Adrenal gland (tissue), 12 donors: Measurements from ENCODE around the gene CAB39. TPM values are rescaled to one million over a fixed set of nuclear protein-coding genes. Genes with fewer than 3 reads are reported as not detected.

Experiments
- DNase-seq, 7 donors: peaks; one replicate each; pipeline ENCODE4 v3.0.0-alpha.2; 2019 to 2020
- H3K27ac ChIP-seq, 5 donors: fragments of 200-600 bp; sonication (generic) in 4 of 5; 1 replicate in 3 of 5; 2 replicates in 2 of 5; pipeline versions ENCODE4 v1.5.1 to v1.8.0; 2016 to 2020; ENCODE audit warnings: mild to moderate bottlenecking in 1 of 5
- H3K27me3 ChIP-seq: fragments of 200-600 bp; 2 replicates; pipeline ENCODE4 v1.8.0; 2021
- H3K36me3 ChIP-seq, 2 donors: fragments of 200-600 bp; replicated peaks in 1 of 2; 1 replicate in 1 of 2; 2 replicates in 1 of 2; pipeline versions ENCODE4 v1.5.1 to v1.8.0; 2018 to 2022
- H3K4me1 ChIP-seq, 2 donors: fragments of 200-600 bp; replicated peaks in 1 of 2; 1 replicate in 1 of 2; 2 replicates in 1 of 2; pipeline versions ENCODE4 v1.5.1 to v1.8.0; 2018 to 2021
- H3K4me3 ChIP-seq, 4 donors: fragments of 200-600 bp; sonication (generic) in 3 of 4; one replicate each; pipeline ENCODE4 v1.5.1; 2016 to 2018
- H3K9me3 ChIP-seq, 3 donors: fragments of 200-600 bp; sonication (generic) in 1 of 3; replicated peaks in 1 of 3; 1 replicate in 2 of 3; 2 replicates in 1 of 3; pipeline versions ENCODE4 v1.5.1 to v1.8.0; 2016 to 2021
- CTCF ChIP-seq, 6 experiments: fragments of 450-650 bp in 4 of 6; fragments of 200-600 bp in 2 of 6; sonication (generic) in 1 of 6; IDR thresholded peaks; 1 replicate in 5 of 6; 2 replicates in 1 of 6; pipeline versions ENCODE4 v1.5.1 to v1.8.0; 2016 to 2021; ENCODE audit warnings: antibody characterized with exemption in 6 of 6, mild to moderate bottlenecking in 2 of 6, moderate library complexity in 1 of 6
- POLR2A ChIP-seq, 2 donors: fragments of 450-650 bp; IDR thresholded peaks; one replicate each; pipeline ENCODE4 v1.6.1; 2017; ENCODE audit warnings: antibody characterized with exemption in 2 of 2, mild to moderate bottlenecking in 2 of 2, moderate library complexity in 1 of 2
- WGBS, 4 donors: extraction: QIAGEN DNeasy Blood & Tissue Kit in 2 of 4; methylation state at CpG; one replicate each; pipeline versions ENCODE4 v1.1.5 to v1.1.7; 2013 to 2017; 5-methylcytosine and 5-hydroxymethylcytosine counted together
- intact Hi-C, 2 donors: fragments of 100-400 bp; cut with DNase I; formaldehyde crosslinking; loops; one replicate each; pipeline versions ENCODE4 v1.14.1 to v1.15.0; 2022 to 2023
- polyA plus RNA-seq, 3 donors: library from polyadenylated mRNA; stranded (reverse); fragments of 200-250 nt in 2 of 3; fragments of 350-450 nt in 1 of 3; fragmentation: Illumina TruSeq in 1 of 3; extraction: RNeasy Lipid Tissue Mini Kit (QIAGEN cat#74804) in 1 of 3; gene quantifications; one replicate each; pipeline ENCODE4 v1.2.3, GENCODE V29; 2013 to 2014
- total RNA-seq, 9 donors: library from RNA; depleted of rRNA in 4 of 9; stranded (reverse); fragments of >200 nt in 4 of 9; fragments of 120-200 nt in 1 of 9; fragmentation: NEBNext Ultra II Directional in 1 of 9; extraction: Animal tissue kit (Norgen Biotek cat#: 25700) in 1 of 9; gene quantifications; one replicate each; pipeline versions ENCODE4 v1.1.0 to v1.2.4, GENCODE V29; 2013 to 2023
- donor health status: healthy with polysubstance abuse.
- donor health status: Bipolar disorder and iron deficiency.
- donor health status: DM: yes; HTN: yes; CAD: no.
- donor health status: DM: no; HTN: no; CAD: no.
- donor health status: DM: no; HTN: no; CAD: no.
- donor health status: DM: yes; HTN: yes; CAD: no.

CAB39 gene
- total and polyA plus RNA-seq, 12 donors, result 10.5 to 96.1 (median 55.5) TPM

- Histone ChIP-seq H3K36me3 (no peaks in the 10 kb centered on the region), H3K27ac (peak overlapping the region in 2 of 5 donors; percentile 13 to 23), H3K27me3 (no peaks in the 10 kb centered on the region), H3K4me3 (no peak overlapping the region), H3K4me1 (peaks cover 4 to 40% of the 10 kb centered on the region in 2 donors), H3K9me3 (no peaks in the 10 kb centered on the region)
- TF ChIP-seq CTCF (IDR thresholded peaks at IDR 0.05) (no peak), POLR2A (IDR thresholded peaks at IDR 0.05) (no peak)
- WGBS, 4 donors, result 21 to 32% (median 26%) methylated on average over 1 of the region's 1 CpG
- DNase-seq, result peak in 3 of 7 donors; percentile 24 to 30 (median 25)
- intact Hi-C loops, result no loop called here
Measured at GRCh38 chr2:230738391-230738811, 25.8 kb downstream of the CAB39 start.

GRCh38 chr2:230738924-230739323 is 26.3 kb downstream of the CAB39 start:
- intact Hi-C loops, result no loop called here
- Histone ChIP-seq H3K27ac (peak overlapping the region in 1 of 5 donors; percentile 23), H3K36me3 (no peaks in the 10 kb centered on the region), H3K4me1 (peaks cover 4 to 40% of the 10 kb centered on the region in 2 donors), H3K27me3 (no peaks in the 10 kb centered on the region), H3K9me3 (no peaks in the 10 kb centered on the region), H3K4me3 (no peak overlapping the region)
- no peak for TF ChIP-seq POLR2A (IDR thresholded peaks at IDR 0.05)
- no peak for TF ChIP-seq CTCF (IDR thresholded peaks at IDR 0.05)
- WGBS, 4 donors, result 68 to 77% (median 72%) methylated on average over 2 of the region's 2 CpGs
- no peak for DNase-seq

DNA sequence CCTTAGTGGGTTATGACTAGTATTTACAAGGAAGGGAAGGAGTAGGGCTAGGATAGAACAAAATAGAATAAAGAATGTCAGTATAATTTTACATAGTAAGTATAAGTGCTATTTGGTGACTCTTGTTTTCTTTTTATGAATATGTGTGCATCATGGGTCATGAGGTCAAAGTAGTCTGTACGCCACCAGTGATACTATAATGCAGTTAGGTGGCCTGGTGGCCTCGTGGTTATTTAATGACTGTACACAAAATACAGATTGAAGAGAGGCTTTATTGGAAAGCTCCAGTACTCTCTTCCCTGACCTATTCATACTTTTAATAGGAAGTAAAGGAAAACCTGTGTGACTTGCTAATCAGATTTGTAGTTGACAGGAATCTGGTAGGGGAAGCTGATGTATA is 27.3 kb downstream of the CAB39 start:
- Histone ChIP-seq H3K4me3 (no peak overlapping the region), H3K4me1 (peaks cover 4 to 40% of the 10 kb centered on the region in 2 donors), H3K9me3 (no peaks in the 10 kb centered on the region), H3K27ac (no peak overlapping the region), H3K36me3 (no peaks in the 10 kb centered on the region), H3K27me3 (no peaks in the 10 kb centered on the region)
- 89 to 96% (median 94%) methylated on average over 2 of the region's 2 CpGs for WGBS, 4 donors
- intact Hi-C loops, result no loop called here
- TF ChIP-seq CTCF (IDR thresholded peaks at IDR 0.05) (no peak), POLR2A (IDR thresholded peaks at IDR 0.05) (no peak)
- no peak for DNase-seq

DNA sequence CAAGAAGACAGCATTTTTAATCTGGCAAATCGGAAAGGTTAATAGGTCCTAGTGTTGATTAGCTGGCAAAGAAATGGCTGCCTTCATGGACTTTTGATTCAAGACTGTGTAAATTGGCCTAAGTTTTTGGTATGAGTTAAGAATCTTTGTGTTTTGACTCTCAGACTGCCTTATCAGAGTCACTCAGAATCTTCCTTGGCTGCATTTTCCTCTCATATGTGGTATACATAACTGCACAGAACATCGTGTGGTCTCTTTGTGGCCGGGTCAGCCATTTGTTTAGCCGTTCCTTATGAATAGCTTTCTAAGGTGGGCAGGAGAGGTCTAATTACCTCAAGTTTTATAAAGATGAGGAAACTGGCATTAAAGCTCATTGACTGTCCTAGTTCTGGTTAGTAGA is 30.1 kb downstream of the CAB39 start:
- WGBS, 4 donors, result 94 to 99% (median 95%) methylated on average over 4 of the region's 4 CpGs

More for the DNA sequence above, 30.1 kb downstream of the CAB39 start:
- Histone ChIP-seq H3K27ac (no peak overlapping the region), H3K27me3 (no peaks in the 10 kb centered on the region), H3K36me3 (no peaks in the 10 kb centered on the region), H3K4me3 (no peak overlapping the region), H3K4me1 (peaks cover 0 to 16% of the 10 kb centered on the region in 2 donors), H3K9me3 (no peaks in the 10 kb centered on the region)
- intact Hi-C loops, result no loop called here
- DNase-seq, result no peak
- no peak for TF ChIP-seq CTCF (IDR thresholded peaks at IDR 0.05)
- TF ChIP-seq POLR2A (IDR thresholded peaks at IDR 0.05), result no peak
